Memory B cell (primary cell): ENCODE measurements around the gene MYCT1.

Experiments
- ATAC-seq: fragments of 150-1000 bp; cut with Tn5 transposase; 2 replicates; pipeline ENCODE4 v1.10.0; 2021; ENCODE audit warnings: low read depth, mild to moderate bottlenecking, moderate library complexity
- DNase-seq, 2 donors: peaks; one replicate each; pipeline ENCODE4 v3.0.0; 2022; ENCODE audit warnings: low spot score in 2 of 2
- H3K27ac Mint-ChIP-seq: one replicate; pipeline ENCODE4 v1.8.0; 2022; ENCODE audit warnings: mild to moderate bottlenecking, moderate library complexity, mixed read lengths
- H3K27me3 Mint-ChIP-seq: one replicate; pipeline ENCODE4 v1.8.0; 2022; ENCODE audit warnings: mixed read lengths
- H3K36me3 Mint-ChIP-seq: one replicate; pipeline ENCODE4 v1.8.0; 2022; ENCODE audit warnings: mild to moderate bottlenecking, mixed read lengths
- H3K4me1 Mint-ChIP-seq: one replicate; pipeline ENCODE4 v1.8.0; 2022; ENCODE audit warnings: mixed read lengths
- H3K4me3 Mint-ChIP-seq: one replicate; pipeline ENCODE4 v1.8.0; 2022; ENCODE audit warnings: mild to moderate bottlenecking, moderate library complexity, mixed read lengths
- H3K9me3 Mint-ChIP-seq: one replicate; pipeline ENCODE4 v1.8.0; 2022; ENCODE audit warnings: mixed read lengths

Gene MYCT1

GRCh38 chr6:152745509-152746171 lies 47.9 kb downstream of the MYCT1 start:
- Mint-ChIP-seq H3K4me1 (no peaks in the 10 kb centered on the region), H3K27ac (no peak overlapping the region), H3K36me3 (no peaks in the 10 kb centered on the region), H3K9me3 (no peaks in the 10 kb centered on the region), H3K27me3 (no peaks in the 10 kb centered on the region), H3K4me3 (no peak overlapping the region)
- DNase-seq (no peak), ATAC-seq (no peak)

- Mint-ChIP-seq H3K9me3 (no peaks in the 10 kb centered on the region), H3K27me3 (no peaks in the 10 kb centered on the region), H3K4me3 (no peak overlapping the region), H3K36me3 (no peaks in the 10 kb centered on the region), H3K4me1 (no peaks in the 10 kb centered on the region), H3K27ac (no peak overlapping the region)
- DNase-seq (no peak), ATAC-seq (no peak)
Measured at GRCh38 chr6:152746172-152746553, 48.5 kb downstream of the MYCT1 start.

- H3K36me3 Mint-ChIP-seq = no peaks in the 10 kb centered on the region
- ATAC-seq (no peak), DNase-seq (no peak)
- H3K4me3 Mint-ChIP-seq = no peak overlapping the region
- H3K27ac Mint-ChIP-seq = no peak overlapping the region
- no peaks in the 10 kb centered on the region for H3K9me3 Mint-ChIP-seq
- no peaks in the 10 kb centered on the region for H3K4me1 Mint-ChIP-seq
- no peaks in the 10 kb centered on the region for H3K27me3 Mint-ChIP-seq
Measured at GRCh38 chr6:152748843-152749242, 51.1 kb downstream of the MYCT1 start.

GRCh38 chr6:152749336-152749735 lies 51.6 kb downstream of the MYCT1 start:
- ATAC-seq = no peak
- no peaks in the 10 kb centered on the region for H3K9me3 Mint-ChIP-seq

GRCh38 chr6:152750694-152751093 lies 53.0 kb downstream of the MYCT1 start, which contains the start of gene VIP:
VIP (plus strand) TSS chr6:152750797; CDS start chr6:152752178, 1,381 bp downstream.
- no peaks in the 10 kb centered on the region for H3K36me3 Mint-ChIP-seq
- H3K27ac Mint-ChIP-seq = no peak within 1 kb of the TSS
- ATAC-seq = no peak
- H3K9me3 Mint-ChIP-seq = no peaks in the 10 kb centered on the region
- H3K27me3 Mint-ChIP-seq = no peaks in the 10 kb centered on the region
- no peaks in the 10 kb centered on the region for H3K4me1 Mint-ChIP-seq
- H3K4me3 Mint-ChIP-seq = no peak within 1 kb of the TSS
- DNase-seq = no peak

More at GRCh38 chr6:152749336-152749735, 51.6 kb downstream of the MYCT1 start:
- H3K36me3 Mint-ChIP-seq = no peaks in the 10 kb centered on the region
- H3K27ac Mint-ChIP-seq = no peak overlapping the region
- no peak overlapping the region for H3K4me3 Mint-ChIP-seq
- H3K4me1 Mint-ChIP-seq = no peaks in the 10 kb centered on the region
- DNase-seq = no peak
- H3K27me3 Mint-ChIP-seq = no peaks in the 10 kb centered on the region

GRCh38 chr6:152765331-152765730 lies 67.6 kb downstream of the MYCT1 start:
- Mint-ChIP-seq H3K27me3 (peaks cover 1% of the 10 kb centered on the region), H3K4me1 (no peaks in the 10 kb centered on the region), H3K9me3 (peaks cover 2% of the 10 kb centered on the region), H3K4me3 (no peak overlapping the region), H3K36me3 (no peaks in the 10 kb centered on the region), H3K27ac (no peak overlapping the region)
- DNase-seq = no peak
- ATAC-seq = no peak

- ATAC-seq = no peak
- no peaks in the 10 kb centered on the region for H3K36me3 Mint-ChIP-seq
- H3K4me1 Mint-ChIP-seq = no peaks in the 10 kb centered on the region
- H3K27me3 Mint-ChIP-seq = peaks cover 1% of the 10 kb centered on the region
- H3K9me3 Mint-ChIP-seq = no peaks in the 10 kb centered on the region
- no peak overlapping the region for H3K4me3 Mint-ChIP-seq
- H3K27ac Mint-ChIP-seq = no peak overlapping the region
- DNase-seq = no peak
Measured at GRCh38 chr6:152769159-152769558, 71.5 kb downstream of the MYCT1 start.

GRCh38 chr6:152769993-152770392 lies 72.3 kb downstream of the MYCT1 start:
- Mint-ChIP-seq H3K27me3 (peaks cover 1% of the 10 kb centered on the region), H3K4me3 (no peak overlapping the region), H3K36me3 (no peaks in the 10 kb centered on the region), H3K27ac (no peak overlapping the region), H3K9me3 (no peaks in the 10 kb centered on the region), H3K4me1 (no peaks in the 10 kb centered on the region)
- no peak for DNase-seq
- ATAC-seq = no peak

GRCh38 chr6:152771061-152771687 lies 73.5 kb downstream of the MYCT1 start:
- no peak overlapping the region for H3K27ac Mint-ChIP-seq
- H3K9me3 Mint-ChIP-seq = no peaks in the 10 kb centered on the region

More at GRCh38 chr6:152771061-152771687, 73.5 kb downstream of the MYCT1 start:
- Mint-ChIP-seq H3K4me1 (no peaks in the 10 kb centered on the region), H3K27me3 (peaks cover 1% of the 10 kb centered on the region), H3K4me3 (no peak overlapping the region), H3K36me3 (no peaks in the 10 kb centered on the region)
- DNase-seq (no peak), ATAC-seq (no peak)
